ENCODE results near the gene MACC1.
"Not testable (repeated sequence)": the region's sequence is repeated elsewhere in the genome, so short reads cannot be mapped to it uniquely, and the experiment has no call there.

MACC1 gene

DNA sequence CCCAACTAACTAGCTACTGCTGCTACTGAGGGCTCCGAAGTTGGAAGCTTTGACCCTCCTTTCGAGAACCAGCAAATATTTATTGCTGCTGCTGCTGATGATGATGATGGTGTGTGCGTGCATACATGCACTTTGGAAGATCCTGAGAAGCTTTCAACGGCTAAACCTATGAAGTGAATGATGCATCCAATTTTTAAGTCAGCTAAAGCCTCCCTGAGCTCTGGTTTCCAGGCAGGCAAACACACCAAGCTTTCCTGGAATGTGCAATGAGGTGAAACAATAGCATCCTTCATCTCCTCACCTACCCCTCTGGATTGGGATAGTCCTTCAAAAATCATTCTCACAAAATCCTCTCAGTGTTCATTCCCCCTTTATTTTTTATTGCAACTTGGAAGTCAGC, 13.9 kb downstream of the MACC1 start:
- DNase-seq = no peak

DNA sequence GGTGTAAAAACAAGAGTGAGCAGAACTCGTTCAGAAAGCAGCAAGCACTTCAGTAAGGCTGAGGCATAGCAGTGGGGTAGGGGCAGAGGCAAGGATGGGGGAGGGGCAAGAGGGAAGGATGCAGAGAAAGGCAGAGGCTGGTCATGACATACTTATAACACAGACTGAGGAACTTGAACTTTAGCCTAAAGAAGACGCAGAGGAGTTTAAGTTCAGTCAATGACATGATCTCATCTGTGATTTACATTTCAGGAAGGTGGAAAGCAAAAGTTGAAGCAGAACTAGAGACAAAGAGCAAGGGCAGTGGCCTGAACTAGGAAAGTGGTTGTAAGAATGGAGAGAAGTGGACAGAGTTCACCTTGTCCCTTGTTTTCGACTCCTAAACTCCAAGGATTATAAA, 15.8 kb downstream of the MACC1 start:
- DNase-seq = no peak

DNA sequence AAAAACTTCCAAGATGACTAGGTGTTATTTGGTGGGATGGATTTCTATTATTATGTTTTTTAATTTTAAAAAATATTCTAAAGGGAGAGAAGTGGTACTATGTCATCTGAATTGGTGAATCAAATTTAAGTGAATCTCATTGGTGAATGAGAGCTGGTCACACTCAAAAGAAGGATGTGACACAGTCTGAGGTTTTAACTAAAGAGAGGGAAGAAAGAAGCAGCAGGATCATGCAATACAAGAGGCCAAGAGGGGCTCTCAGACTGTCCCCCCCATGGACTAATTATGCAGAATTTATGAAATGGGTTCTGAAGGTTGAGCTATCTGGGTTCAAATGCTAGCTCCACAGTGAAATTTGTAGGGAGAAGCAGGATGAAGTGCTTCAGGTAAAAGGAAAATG, 16.2 kb downstream of the MACC1 start:
- no peak for DNase-seq

DNA sequence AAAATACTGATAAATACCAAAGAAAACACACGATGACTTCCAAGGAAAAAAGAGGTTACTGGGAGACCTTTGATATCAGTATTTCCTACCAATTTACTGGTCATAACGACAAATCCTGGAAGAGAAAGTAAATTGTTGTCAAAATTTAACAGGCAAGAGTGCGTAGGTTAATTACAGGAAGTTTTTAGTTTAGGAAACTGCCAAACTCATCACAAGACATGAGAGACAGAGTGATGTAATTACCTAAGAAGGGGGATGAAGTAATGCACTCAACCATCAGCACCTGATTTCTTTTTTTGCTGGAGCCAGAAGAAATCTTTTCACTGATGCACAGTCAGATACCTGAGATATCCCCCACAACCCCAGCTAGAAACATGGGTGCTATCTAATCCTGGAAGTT, 16.8 kb downstream of the MACC1 start:
- no peak for DNase-seq

DNA sequence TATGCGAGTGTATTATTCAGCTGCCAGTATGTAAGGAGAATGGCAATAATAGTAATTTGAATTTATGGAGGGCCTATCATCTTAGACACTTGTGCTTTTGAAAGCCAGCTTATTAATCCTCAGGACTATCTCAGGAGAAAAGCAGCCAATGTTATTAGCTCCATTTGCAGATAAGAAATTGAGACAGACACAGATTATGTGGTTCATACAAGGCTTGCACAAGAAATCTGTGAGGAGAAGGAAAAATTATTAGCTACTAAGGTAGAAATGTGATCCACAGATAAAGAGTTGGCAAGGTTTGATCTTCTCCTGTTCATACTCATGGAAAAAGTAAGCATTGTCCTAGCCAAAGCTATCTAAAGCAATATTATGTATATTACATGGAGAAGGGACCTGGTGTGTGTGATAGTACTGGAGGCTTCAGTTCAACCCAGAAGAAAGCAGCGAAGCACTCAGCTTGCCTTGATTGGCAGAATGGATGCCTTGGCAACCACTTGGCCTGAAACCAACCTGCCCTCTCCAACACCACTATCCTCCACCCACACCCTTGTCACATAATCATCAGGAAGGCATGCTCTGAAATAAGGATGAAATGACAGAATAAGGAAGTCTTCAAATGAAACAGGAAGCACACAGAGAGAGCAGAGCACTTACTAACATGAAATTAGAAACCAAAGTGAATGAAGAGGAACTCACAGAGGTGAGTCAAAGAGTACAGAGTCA, 18.0 kb downstream of the MACC1 start:
- DNase-seq = no peak

DNA sequence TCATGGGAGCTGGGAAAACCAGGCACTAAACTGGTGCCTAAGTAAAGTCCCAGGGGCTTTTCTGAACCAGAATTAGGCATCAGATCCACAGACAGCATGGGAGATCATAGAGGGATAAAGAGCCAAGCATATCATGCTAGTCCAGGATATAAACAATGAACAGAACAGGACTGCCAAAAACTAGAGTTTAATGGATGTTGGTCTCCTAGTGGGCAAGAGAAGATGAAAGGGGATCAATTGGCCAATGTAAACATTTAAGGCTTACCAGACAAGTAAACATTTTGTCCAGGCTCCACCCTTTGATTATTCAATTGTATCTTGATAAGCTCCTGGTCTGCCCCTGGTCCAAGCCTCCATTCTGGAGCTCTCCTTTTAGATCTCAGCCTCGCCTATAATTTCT, 18.9 kb downstream of the MACC1 start:
- no peak for DNase-seq

DNA sequence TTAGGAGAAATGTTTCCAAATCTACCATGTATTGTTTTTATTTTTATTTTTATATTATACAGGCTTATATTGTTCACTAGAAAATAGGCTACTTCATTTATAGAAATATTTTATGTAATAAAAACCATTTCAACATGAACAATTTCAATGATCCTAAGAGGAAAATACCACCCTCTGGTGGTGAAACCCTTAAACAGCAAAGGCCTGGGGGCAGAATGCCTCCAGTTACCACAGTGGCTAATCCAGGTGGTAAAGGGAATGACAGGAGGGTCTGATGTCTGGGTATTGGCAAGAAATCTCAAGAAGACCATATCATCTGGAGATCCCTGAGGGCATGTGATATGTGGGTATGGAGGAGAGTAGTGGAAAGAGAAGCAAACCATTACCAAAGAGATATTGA, 19.3 kb downstream of the MACC1 start:
- DNase-seq = no peak

DNA sequence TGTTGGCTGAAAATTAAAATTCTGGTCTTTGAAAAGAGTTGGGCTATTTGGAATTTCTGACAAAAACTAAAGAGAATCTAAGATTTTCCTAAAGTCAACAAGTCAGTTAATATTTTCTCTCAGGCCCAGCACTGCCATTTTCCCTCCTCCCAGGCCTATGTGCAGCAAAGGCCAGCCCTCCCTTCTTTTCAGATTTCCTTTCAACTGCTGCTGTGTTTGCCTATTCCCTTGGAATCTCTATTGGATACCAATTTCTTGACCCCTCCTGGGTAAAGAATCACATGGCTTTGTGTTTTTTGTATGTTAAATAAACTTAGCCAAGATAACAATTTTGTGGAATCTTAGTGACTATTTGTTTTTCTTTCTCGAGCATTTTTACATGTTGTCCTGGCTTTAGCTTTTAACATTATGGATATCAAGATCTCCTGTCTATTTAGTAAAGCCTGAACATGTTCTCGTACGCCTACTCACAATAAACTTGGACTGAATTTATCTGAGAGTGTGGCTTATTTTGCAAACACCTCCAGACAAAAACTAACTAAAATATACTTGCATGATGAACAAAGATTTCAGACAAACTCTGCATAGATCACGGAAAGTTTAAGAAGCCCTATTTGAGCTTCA, 19.9 kb downstream of the MACC1 start:
- no peak for DNase-seq

DNA sequence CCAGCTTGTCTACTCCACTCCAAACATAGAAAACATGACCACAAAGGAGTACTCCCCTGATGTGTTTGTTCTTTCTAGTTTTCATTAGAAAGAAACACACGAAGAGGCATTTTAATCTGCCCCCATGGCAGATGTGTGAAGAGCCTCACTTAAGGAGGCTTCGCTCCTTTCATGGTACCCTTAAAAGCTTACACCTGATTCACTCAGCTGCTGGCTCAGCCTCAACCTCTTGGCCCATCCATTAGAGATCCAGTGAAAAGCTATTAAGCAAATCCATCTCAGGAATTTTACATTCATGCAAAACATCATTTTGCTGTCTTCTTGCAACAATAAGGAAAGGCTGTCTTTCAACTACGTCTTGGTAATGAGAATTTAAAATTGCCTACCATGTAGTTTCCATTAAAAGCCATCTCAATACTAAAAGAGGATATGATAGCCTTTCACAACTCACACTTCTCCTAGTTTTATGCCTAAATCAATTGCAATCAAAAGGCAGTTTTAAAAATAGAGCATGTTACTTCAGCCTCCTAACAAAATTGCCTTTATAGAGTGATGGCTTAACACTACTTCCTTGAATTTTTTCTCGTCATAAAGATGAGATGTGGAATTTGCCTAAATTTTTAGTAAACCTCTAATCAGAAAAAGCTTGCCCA, 22.7 kb downstream of the MACC1 start:
- no peak for DNase-seq

DNA sequence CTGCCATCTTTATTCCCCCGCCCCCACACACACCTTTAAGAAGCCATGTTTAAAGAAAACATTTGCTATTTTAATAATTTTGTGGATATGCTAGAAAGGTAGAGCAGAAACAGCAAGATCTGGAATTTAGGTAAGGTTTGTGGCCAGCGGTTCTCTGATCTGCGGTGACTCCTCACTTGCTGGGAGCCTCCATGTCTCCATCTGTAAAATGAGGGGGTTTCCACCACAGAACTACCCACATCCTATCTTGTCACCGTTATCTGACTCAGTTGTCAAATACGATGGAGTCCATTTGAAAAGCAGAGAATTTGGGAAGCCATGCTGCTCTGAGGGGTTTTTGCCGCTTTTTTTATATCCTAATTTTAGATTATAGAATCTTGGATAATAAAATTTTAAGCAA, 23.3 kb downstream of the MACC1 start:
- DNase-seq = no peak

DNA sequence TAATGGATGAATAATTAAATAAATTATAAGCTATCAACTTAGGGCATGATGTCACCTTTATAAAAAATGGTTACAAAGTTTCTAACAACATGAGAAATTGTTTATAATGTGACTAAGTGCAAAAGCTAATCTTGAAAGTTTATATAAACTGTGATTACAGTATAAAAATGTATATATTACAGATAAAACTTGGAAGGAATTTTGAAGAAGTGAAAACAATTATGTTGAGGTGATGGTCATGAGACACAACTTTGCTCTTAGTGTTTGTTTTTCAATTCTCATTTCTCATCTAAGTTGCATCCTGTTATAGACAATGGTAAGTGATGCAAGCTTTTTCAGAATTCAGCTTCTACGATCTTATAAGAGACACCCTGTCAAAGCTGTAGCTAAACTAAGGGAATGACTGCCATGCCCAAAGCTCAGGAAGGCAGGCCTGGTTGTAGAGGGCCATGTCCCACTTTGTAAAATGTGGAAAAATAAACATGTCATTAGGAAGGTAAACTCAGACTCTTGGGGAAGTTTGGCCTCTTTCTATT, 23.9 kb downstream of the MACC1 start:
- no peak for DNase-seq

DNA sequence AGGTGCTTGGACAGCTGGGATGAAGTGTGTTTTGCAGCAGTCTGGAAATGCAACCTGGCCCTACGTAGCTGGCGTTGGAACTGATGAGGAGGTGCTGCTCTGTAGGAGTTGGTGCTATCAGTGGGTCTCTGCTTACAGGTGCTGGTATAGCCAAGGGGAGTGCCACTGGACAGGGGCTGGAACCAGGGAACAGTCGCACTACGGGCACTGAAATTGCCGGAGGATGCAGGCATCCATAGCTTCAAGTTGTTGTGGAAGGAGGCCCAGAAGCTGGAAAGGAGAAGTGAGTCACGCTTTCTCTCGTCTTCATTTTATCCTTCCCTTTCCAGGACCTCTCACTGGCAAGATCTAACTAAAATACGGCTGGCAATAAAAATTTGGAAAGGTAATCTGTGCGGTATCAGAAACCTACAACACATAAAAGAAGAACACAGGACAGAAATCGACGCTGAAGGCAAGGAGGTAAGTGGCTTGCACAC, 25.8 kb downstream of the MACC1 start:
- no peak for DNase-seq

DNA sequence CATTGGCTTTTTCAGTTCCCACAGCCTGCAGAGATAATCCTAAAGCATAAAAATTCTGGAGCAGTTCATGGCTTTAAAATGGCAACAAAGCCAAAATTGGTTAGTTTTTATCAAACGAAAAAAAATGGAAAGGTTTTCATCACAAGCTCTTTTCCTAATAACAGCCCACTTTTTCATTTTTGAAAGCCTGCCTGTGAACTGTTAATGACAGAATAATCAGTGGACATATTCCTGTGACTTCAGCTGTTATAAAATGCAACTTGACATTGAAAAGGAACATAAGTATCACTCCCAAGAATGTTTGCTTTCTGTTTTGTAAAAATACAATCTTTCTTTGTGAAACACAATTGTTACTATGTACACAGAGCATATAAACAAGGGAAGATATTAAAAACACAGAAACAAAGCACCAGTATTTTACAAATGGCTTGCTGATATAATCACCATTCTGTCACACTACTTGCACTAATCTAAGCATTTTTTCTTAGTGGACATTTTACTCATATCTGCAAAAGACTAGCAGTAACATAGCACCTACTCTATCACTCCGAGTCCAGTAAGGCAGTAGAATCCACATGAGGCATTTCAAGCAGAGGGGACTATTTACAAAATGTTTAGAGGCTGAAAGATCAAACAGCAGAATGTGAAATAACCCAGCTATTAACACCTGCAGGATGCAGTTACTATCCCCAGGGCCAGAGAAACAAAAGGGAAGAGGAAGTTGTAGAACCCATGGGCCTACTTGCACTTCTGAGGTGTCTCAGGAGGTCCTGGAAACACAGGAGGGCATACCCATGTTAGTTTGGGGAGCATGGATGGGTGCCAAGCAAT, 26.4 kb downstream of the MACC1 start:
- DNase-seq = no peak

DNA sequence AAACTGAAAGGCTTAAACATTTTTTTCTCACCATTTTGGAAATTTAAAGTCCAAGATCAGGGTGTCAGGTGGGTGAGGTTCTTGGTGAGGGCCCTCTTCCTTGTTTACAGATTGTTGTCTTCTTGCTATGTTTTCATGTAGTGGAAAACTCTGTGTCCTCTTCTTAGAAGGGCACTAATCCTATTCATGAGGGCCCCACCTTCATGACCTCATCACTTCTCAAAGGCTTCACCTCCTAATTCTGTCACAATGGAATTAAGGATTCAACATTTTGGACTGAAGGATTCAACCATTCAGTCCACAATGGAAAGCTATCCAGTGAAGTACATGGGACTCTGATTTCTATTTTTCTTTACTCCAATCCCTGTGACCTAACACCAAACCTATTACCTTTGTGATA, 27.3 kb downstream of the MACC1 start:
- DNase-seq = no peak

DNA sequence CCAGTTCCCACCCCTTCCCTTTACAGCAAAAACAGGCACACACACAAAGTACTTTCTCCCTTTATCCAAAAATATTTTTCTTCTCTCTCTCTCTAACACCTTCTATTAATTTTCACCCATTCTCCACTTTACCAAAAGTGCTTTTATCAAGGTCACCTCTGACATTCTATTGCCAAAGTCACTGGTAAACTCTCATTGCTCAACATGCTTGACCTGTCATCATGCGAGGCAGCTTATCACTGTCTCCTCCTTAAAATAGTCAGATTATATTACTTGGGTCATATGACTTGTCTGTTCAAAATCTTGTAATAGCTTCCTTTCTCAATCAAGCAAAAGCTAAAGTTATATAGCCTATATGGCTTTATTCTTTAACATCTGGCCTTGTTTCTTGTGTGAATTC, 28.6 kb downstream of the MACC1 start:
- DNase-seq = no peak

DNA sequence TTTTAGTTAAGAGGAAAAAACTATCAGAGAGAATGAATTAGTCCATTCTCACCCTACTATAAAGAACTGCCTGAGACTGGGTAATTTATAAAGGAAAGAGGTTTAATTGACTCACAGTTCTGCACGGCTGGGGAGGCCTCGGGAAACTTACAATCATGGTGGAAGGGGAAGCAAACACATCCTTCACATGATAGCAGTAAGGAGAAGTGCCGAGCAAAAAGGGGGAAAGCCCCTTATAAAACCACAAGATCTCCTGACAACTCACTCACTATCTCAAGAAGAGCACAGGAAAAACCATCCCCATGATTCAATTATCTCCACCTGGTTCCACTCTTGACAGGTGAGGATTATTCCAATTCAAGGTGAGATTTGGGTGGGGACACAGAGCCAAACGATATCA, 29.3 kb downstream of the MACC1 start:
- DNase-seq = not testable (repeated sequence)

DNA sequence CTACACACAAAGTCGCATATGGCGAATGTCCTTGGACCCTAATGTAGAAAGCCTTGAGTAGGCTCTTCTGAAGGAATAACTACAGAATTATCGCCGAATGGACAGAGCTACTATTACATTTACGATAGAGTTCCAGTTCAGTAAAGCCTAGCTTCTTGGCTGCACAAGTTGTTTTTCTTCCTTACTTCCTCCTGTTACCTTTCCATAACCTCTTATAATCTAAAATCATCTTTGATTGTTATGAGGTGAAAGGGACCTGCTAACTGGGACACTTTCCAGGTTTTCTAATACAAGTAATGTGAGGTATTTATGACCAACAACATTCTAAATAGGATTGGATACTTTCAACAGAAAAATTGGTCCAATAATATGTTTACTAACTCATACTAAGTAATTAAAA, 31.2 kb downstream of the MACC1 start:
- DNase-seq = no peak

DNA sequence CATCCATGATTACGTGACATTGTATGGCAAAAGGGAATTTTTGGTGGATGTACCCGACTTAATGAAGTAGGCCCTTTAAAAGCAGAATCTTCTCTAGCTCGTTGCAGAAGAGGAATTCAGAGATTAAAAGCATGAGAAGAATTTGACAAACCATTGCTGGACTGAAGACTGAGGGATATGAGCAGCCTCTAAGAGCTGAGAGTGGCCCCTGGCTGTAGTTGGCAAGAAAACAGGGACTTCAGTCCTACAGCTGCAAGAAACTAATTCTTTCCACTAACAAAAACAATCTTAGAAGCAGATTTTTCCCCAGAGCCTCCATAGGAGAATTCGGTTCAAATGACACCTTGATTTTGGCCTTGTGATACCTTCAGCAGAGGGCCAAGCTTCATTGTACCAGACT, 34.1 kb downstream of the MACC1 start:
- no peak for DNase-seq

DNA sequence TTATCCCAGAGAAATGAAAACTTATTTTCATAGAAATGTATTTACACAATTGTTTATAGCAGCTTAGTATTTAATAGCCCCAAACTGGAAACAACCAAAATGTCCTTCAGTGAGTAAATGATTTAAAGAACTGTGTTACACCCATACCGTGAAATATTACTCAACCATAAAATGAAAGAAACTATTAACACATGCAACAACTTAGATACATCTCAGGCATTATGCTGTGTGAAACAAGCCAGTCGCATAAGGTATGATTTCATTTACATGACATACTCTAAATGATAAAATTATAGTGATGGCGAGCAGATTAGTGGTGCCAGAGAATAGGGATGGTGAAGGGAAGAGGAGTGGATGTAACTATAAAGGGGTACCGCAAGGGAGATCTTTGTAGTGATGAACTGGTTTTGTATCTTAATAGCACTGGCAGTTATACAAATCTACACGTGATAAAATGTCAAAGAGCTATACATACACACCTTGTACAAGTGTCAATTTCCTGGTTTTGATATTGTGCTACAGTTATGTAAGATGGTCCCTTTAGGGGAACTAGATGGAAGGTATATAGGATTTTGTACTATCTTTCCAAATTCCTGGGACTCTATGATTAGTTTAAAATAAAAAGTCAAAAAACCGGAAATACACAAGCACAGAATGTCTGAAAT, 40.5 kb downstream of the MACC1 start:
- DNase-seq = no peak

DNA sequence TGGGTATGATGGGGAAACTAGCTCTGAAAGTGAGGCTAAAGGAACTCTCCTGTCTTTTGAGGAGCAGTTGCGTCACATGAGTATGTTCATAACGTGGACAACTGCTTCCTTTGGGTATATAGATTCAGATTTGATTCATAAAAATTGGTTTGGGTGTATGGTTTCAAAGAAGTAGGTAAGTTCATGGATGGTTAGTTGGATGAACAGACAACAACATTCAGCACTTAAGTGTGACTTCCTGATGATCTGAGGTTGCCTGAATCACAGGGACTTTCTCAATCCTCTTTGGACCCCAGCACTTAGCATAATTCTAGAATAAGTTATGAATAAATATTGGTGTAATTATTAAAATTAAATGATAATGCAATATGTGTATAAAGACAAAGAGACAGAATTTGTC, 43.4 kb downstream of the MACC1 start:
- no peak for DNase-seq

DNA sequence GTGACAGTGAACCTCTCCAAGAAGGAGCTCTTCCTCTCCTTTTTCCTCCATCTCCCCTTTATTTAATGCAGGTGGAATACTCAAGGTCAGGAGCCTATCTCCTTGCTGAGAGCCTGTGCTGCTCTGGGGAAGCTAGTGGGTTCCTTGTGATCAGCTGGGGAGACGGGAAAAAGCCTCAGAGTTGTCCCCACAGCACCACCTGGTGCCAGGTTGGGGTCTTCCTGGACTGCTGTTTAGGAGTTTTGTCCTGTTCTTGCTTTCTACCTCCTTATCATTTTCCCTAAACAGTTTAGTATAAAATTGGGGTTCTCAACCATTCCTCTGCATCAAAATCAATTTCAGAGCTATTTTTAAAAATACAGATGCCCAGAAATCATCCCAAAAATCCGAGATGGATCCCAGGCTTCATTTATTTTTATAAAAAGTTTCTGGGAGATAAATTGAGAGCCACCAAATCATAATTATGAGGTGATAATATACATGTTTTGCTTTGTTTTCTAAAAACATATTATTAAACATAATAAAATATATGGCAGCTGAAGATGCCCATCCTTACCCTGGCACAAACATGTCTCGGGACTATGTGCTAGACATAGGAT, 44.3 kb downstream of the MACC1 start:
- DNase-seq = no peak

DNA sequence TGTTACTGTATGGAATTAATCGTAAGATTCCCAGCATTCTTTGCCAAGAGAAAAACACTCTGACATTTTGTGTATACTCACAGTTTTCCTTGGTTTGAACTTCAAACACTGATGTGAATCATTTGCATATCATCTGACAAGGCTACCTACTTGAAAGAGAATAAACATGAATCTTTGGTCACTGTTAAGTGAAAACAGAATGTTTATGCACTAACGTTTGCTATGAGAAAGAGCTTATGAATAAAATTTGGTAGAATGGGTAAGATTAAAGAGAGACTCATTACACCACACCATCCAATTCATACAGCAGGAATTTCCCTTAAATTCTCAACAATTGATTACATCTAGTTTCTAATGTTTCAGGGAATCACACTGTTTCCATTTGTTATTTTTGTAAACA, 46.6 kb downstream of the MACC1 start:
- no peak for DNase-seq
